Measurements from ENCODE around the gene PFKFB3. TPM values are rescaled to one million over a fixed set of nuclear protein-coding genes. Genes with fewer than 3 reads are reported as not detected.
A peak's percentile ranks its signal among the peaks of the same experiment; 100 is the strongest.
"Not testable (repeated sequence)": the region's sequence is repeated elsewhere in the genome, so short reads cannot be mapped to it uniquely, and the experiment has no call there.

The PFKFB3 gene
- total and polyA plus RNA-seq, 9 donors, result 15.3 to 60.8 (median 40.2) TPM

GRCh38 chr10:6244510-6244909, 41.8 kb downstream of the PFKFB3 start:
- DNase-seq, result no peak
- Histone ChIP-seq H3K4me1 (ENCODE audit: insufficient read depth) (peaks cover 9% of the 10 kb centered on the region), H3K4me3 (no peak overlapping the region), H3K27me3 (no peaks in the 10 kb centered on the region), H3K9me3 (no peaks in the 10 kb centered on the region), H3K36me3 (no peaks in the 10 kb centered on the region), H3K27ac (no peak overlapping the region)
- intact Hi-C loops (cut with DNase I), result no loop called here
- 85 to 90% (median 89%) methylated on average over 7 of the region's 7 CpGs for WGBS, 3 donors
- no peak for TF ChIP-seq CTCF (IDR thresholded peaks at IDR 0.05)
- TF ChIP-seq POLR2A (IDR thresholded peaks at IDR 0.05), result no peak
- TF ChIP-seq EP300 (IDR thresholded peaks at IDR 0.05), result no peak

- 10 to 20% (median 13%) methylated on average over 11 of the region's 11 CpGs for WGBS, 3 donors
- Histone ChIP-seq H3K4me1 (ENCODE audit: insufficient read depth) (peaks cover 9% of the 10 kb centered on the region), H3K36me3 (no peaks in the 10 kb centered on the region), H3K4me3 (no peak overlapping the region), H3K27me3 (no peaks in the 10 kb centered on the region), H3K9me3 (no peaks in the 10 kb centered on the region), H3K27ac (peak overlapping the region in 1 of 2 donors; percentile 62)
- no peak for TF ChIP-seq POLR2A (IDR thresholded peaks at IDR 0.05)
- no peak for TF ChIP-seq CTCF (IDR thresholded peaks at IDR 0.05)
- TF ChIP-seq EP300 (IDR thresholded peaks at IDR 0.05), result no peak
- intact Hi-C loops (cut with DNase I), result no loop called here
- peak in 3 of 5 donors; percentile 46 to 54 (median 52) for DNase-seq
Measured at GRCh38 chr10:6247041-6247712, 44.4 kb downstream of the PFKFB3 start.

- H3K4me3 ChIP-seq; DNase-seq; H3K27ac ChIP-seq; H3K27me3 ChIP-seq; H3K36me3 ChIP-seq; intact Hi-C loops (cut with DNase I); H3K9me3 ChIP-seq; H3K4me1 ChIP-seq (ENCODE audit: insufficient read depth): not testable (repeated sequence)
- 92 to 97% (median 93%) methylated on average over 8 of the region's 8 CpGs for WGBS, 3 donors
Measured at GRCh38 chr10:6248908-6249307, 46.2 kb downstream of the PFKFB3 start.

- no peak overlapping the region for H3K27ac ChIP-seq
- peaks cover 9% of the 10 kb centered on the region for H3K4me1 ChIP-seq (ENCODE audit: insufficient read depth)
- WGBS, 3 donors, result 94 to 100% (median 96%) methylated on average over 1 of the region's 1 CpG
Measured at GRCh38 chr10:6249698-6250097, 47.0 kb downstream of the PFKFB3 start.

More at GRCh38 chr10:6249698-6250097, 47.0 kb downstream of the PFKFB3 start:
- intact Hi-C loops (cut with DNase I), result no loop called here
- Histone ChIP-seq H3K4me3 (no peak overlapping the region), H3K27me3 (no peaks in the 10 kb centered on the region), H3K36me3 (no peaks in the 10 kb centered on the region), H3K9me3 (no peaks in the 10 kb centered on the region)
- TF ChIP-seq CTCF (IDR thresholded peaks at IDR 0.05), result no peak
- no peak for TF ChIP-seq EP300 (IDR thresholded peaks at IDR 0.05)
- TF ChIP-seq POLR2A (IDR thresholded peaks at IDR 0.05), result no peak
- DNase-seq, result no peak
